Natural killer cell (primary cell): ENCODE results near the gene FNDC3B. TPM values are rescaled to one million over a fixed set of nuclear protein-coding genes. Genes with fewer than 3 reads are reported as not detected.
A peak's percentile ranks its signal among the peaks of the same experiment; 100 is the strongest.

Experiments used
- ATAC-seq, 3 donors: fragments of 150-1000 bp in 2 of 3; fragments of 200-7000 bp in 1 of 3; cut with Tn5 transposase; 1 replicate in 1 of 3; 2 replicates in 2 of 3; pipeline ENCODE4 v1.10.0; 2021; ENCODE audit warnings: mild to moderate bottlenecking in 2 of 3, moderate library complexity in 2 of 3
- DNase-seq, 2 donors: peaks; one replicate each; pipeline versions ENCODE4 v3.0.0 to v3.0.0-alpha.2; 2013 to 2021; ENCODE audit warnings: mixed read lengths in 1 of 2
- H3K27ac ChIP-seq: one replicate; pipeline ENCODE4 v1.5.1; 2013; ENCODE audit warnings: mild to moderate bottlenecking, low read length
- H3K27me3 ChIP-seq: one replicate; pipeline ENCODE4 v1.6.1; 2013; ENCODE audit warnings: low read length; ENCODE audit not compliant: control insufficient read depth, insufficient read depth
- H3K36me3 ChIP-seq: one replicate; pipeline ENCODE4 v1.6.1; 2013; ENCODE audit warnings: low read length; ENCODE audit not compliant: control insufficient read depth, insufficient read depth
- H3K4me1 ChIP-seq: one replicate; pipeline ENCODE4 v1.6.1; 2013; ENCODE audit warnings: low read length; ENCODE audit not compliant: control insufficient read depth, insufficient read depth
- H3K4me3 ChIP-seq: one replicate; pipeline ENCODE4 v1.5.1; 2013; ENCODE audit warnings: low read length
- H3K9me3 ChIP-seq: one replicate; pipeline ENCODE4 v1.6.1; 2013; ENCODE audit warnings: low read length; ENCODE audit not compliant: control insufficient read depth, insufficient read depth
- H3K27ac Mint-ChIP-seq, 2 donors: one replicate each; pipeline ENCODE4 v1.8.0; 2022; ENCODE audit warnings: mild to moderate bottlenecking in 2 of 2, mixed read lengths in 2 of 2, moderate library complexity in 1 of 2
- H3K27me3 Mint-ChIP-seq, 2 donors: one replicate each; pipeline ENCODE4 v1.8.0; 2022; ENCODE audit warnings: low read depth in 2 of 2, mixed read lengths in 2 of 2
- H3K36me3 Mint-ChIP-seq: one replicate; pipeline ENCODE4 v1.8.0; 2022; ENCODE audit warnings: mixed read lengths
- H3K4me1 Mint-ChIP-seq, 2 donors: one replicate each; pipeline ENCODE4 v1.8.0; 2022; ENCODE audit warnings: mixed read lengths in 2 of 2
- H3K4me3 Mint-ChIP-seq: one replicate; pipeline ENCODE4 v1.8.0; 2022; ENCODE audit warnings: mild to moderate bottlenecking, moderate library complexity, mixed read lengths
- H3K9me3 Mint-ChIP-seq, 2 donors: one replicate each; pipeline ENCODE4 v1.8.0; 2022; ENCODE audit warnings: mixed read lengths in 2 of 2
- CTCF ChIP-seq: fragments of 200-600 bp; IDR thresholded peaks from one replicate; pipeline ENCODE4 v1.8.0; 2022; ENCODE audit warnings: antibody characterized with exemption
- WGBS: methylation state at CpG from one replicate; pipeline ENCODE4 v1.1.7; 2013; ENCODE audit warnings: missing lambda C conversion rate; ENCODE audit not compliant: insufficient coverage; 5-methylcytosine and 5-hydroxymethylcytosine counted together
- intact Hi-C: fragments of 100-400 bp; cut with micrococcal nuclease; formaldehyde crosslinking; loops from one replicate; pipeline ENCODE4 v1.14.2; 2022
- total RNA-seq, 4 donors: library from RNA; stranded (reverse); fragments of 120-200 nt in 1 of 4; gene quantifications; one replicate each; pipeline versions ENCODE4 v1.2.3 to v1.2.4, GENCODE V29; 2013 to 2022

The FNDC3B gene
- total RNA-seq, 3 donors from 2014 or later (not counting 1 experiment from before 2014, with no cell fraction given), result 154 to 214 (median 206) TPM

GRCh38 chr3:172244011-172244410, 204.6 kb downstream of the FNDC3B start:
- ATAC-seq (no peak), DNase-seq (no peak)
- H3K4me1 ChIP-seq, result peaks cover 9% of the 10 kb centered on the region
- TF ChIP-seq CTCF, result no peak
- H3K36me3 Mint-ChIP-seq, result peaks cover 17% of the 10 kb centered on the region
- H3K27ac Mint-ChIP-seq, result peak overlapping the region; percentile 10 to 11
- H3K36me3 ChIP-seq, result peaks cover 6% of the 10 kb centered on the region
- peaks cover 58 to 69% of the 10 kb centered on the region in 2 donors for H3K4me1 Mint-ChIP-seq
- H3K4me3 ChIP-seq, result no peak overlapping the region
- intact Hi-C loops, result no loop called here
- no peak overlapping the region for H3K27ac ChIP-seq
- H3K27me3 Mint-ChIP-seq, result no peaks in the 10 kb centered on the region
- H3K27me3 ChIP-seq, result no peaks in the 10 kb centered on the region
- H3K4me3 Mint-ChIP-seq, result no peak overlapping the region
- H3K9me3 Mint-ChIP-seq, result peaks cover 2% of the 10 kb centered on the region in 2 donors
- no CpG with 5 or more reads among the region's 2 CpGs for whole genome bisulfite sequencing
- H3K9me3 ChIP-seq, result peaks cover 7% of the 10 kb centered on the region

- WGBS, result 100% methylated on average over 1 of the region's 2 CpGs
- Histone ChIP-seq H3K36me3 (peaks cover 6% of the 10 kb centered on the region), H3K27ac (no peak overlapping the region), H3K4me1 (peaks cover 4% of the 10 kb centered on the region), H3K9me3 (peaks cover 7% of the 10 kb centered on the region), H3K4me3 (no peak overlapping the region), H3K27me3 (no peaks in the 10 kb centered on the region)
- Mint-ChIP-seq H3K4me1 (peaks cover 55 to 63% of the 10 kb centered on the region in 2 donors), H3K36me3 (peaks cover 17% of the 10 kb centered on the region), H3K27me3 (no peaks in the 10 kb centered on the region), H3K9me3 (peaks cover 2% of the 10 kb centered on the region in 2 donors), H3K4me3 (peak overlapping the region; percentile 31), H3K27ac (peak overlapping the region; percentile 48 to 71)
- ATAC-seq (no peak), DNase-seq (no peak)
- no peak for TF ChIP-seq CTCF
- intact Hi-C loops, result no loop called here
These were observed 205.9 kb downstream of the FNDC3B start for GRCh38 chr3:172245241-172245640.

GRCh38 chr3:172246107-172246844, 206.9 kb downstream of the FNDC3B start:
- Mint-ChIP-seq H3K9me3 (peaks cover 2% of the 10 kb centered on the region in 2 donors), H3K27ac (peak overlapping the region; percentile 58 to 59), H3K4me3 (no peak overlapping the region), H3K4me1 (peaks cover 47 to 55% of the 10 kb centered on the region in 2 donors), H3K36me3 (peaks cover 10% of the 10 kb centered on the region), H3K27me3 (no peaks in the 10 kb centered on the region)
- peaks cover 4% of the 10 kb centered on the region for H3K4me1 ChIP-seq
- H3K27ac ChIP-seq, result no peak overlapping the region
- H3K9me3 ChIP-seq, result peaks cover 7% of the 10 kb centered on the region
- TF ChIP-seq CTCF, result no peak
- peaks cover 7% of the 10 kb centered on the region for H3K36me3 ChIP-seq
- intact Hi-C loops, result no loop called here
- 78% methylated on average over 9 of the region's 10 CpGs for WGBS
- DNase-seq (no peak), ATAC-seq (no peak)
- H3K4me3 ChIP-seq, result no peak overlapping the region
- H3K27me3 ChIP-seq, result no peaks in the 10 kb centered on the region
